NCI-H226 (cell line): ENCODE results near the gene RNASE9.
"Not testable (repeated sequence)": the region's sequence is repeated elsewhere in the genome, so short reads cannot be mapped to it uniquely, and the experiment has no call there.

ENCODE experiments used
- DNase-seq: peaks from one replicate; pipeline ENCODE4 v3.0.0-alpha.2; 2015

Gene RNASE9

GRCh38 chr14:20572382-20572990 lies 11.6 kb upstream of the RNASE9 start:
- not testable (repeated sequence) for DNase-seq

DNA sequence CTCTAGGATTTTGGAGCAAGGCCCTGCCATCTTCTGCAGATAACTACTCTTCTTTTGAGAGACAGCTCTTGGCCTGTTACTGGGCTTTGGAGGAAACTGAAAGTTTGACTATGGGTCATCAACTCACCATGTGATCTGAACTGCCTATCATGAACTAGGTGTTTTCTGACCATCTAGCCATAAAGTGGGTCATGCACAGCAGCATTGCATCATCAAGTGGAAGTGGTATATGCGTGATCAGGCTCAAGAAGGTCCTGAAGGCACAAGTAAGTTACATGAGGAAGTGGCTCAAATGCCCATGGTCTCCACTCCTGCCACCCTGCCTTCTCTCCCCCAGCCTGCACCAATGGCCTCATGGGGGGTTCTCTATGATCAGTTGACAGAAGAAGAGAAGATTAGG lies 9.9 kb upstream of the RNASE9 start:
- DNase-seq = not testable (repeated sequence)

DNA sequence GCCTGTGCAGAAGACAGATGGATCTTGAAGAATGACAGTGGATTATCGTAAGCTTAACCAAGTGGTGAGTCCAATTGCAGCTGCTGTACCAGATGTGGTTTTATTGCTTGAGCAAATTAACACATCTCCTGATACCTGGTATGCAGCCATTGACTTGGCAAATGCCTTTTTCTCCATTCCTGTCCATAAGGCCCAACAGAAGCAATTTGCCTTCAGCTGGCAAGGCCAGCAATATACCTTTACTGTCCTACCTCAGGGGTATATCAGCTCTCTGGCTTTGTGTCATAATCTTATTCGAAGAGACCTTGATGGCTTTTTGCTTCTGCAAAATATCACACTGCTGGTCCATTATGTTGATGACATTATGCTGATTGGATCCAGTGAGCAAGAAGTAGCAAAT lies 9.0 kb upstream of the RNASE9 start:
- DNase-seq = not testable (repeated sequence)

GRCh38 chr14:20569066-20569465 lies 8.2 kb upstream of the RNASE9 start:
- no peak for DNase-seq

GRCh38 chr14:20568393-20568792 lies 7.5 kb upstream of the RNASE9 start:
- DNase-seq = no peak

GRCh38 chr14:20567199-20567598 lies 6.4 kb upstream of the RNASE9 start:
- DNase-seq = not testable (repeated sequence)

DNA sequence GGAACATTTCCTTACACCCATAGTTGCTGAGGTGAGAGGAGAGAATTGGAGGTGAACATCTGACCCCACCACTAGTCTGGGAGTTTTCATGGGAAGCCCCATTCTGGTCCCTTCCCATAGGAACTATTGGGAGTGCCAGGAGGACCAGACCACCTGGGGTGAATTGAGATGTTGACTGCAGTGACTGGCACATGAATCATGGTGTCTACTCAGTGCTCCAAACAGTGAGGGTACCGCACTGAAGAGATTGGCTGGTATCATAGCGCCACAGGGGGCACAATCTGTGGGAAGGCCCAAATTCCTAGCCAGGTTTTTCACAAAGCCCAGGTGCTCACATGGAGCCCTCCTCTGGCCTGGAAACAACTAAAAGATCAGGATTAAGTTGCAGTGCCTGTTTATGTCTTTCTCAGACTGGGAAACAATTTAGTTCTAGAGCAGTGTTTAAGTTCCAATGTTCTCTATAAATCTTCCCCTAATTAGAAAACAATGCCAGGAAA lies 3.7 kb upstream of the RNASE9 start:
- no peak for DNase-seq

DNA sequence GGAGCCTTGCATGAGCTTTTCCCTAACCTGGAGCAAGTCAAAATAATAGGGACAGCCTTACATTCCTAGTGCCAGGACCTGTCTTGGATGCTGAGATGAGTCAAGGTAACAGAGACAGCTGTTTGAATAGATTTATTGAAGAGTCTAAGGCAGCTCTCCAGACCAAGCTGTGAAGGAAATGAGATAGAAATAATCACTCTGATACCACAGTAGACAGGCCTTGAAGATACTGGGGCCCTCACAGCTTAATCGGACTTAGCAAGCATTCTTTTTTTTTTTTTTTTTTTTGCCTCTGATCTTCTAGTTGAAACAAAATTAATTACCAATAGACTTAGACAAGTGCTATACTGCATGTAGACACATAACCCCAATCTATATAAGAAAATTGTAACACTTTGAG lies 3.1 kb upstream of the RNASE9 start:
- DNase-seq = no peak

DNA sequence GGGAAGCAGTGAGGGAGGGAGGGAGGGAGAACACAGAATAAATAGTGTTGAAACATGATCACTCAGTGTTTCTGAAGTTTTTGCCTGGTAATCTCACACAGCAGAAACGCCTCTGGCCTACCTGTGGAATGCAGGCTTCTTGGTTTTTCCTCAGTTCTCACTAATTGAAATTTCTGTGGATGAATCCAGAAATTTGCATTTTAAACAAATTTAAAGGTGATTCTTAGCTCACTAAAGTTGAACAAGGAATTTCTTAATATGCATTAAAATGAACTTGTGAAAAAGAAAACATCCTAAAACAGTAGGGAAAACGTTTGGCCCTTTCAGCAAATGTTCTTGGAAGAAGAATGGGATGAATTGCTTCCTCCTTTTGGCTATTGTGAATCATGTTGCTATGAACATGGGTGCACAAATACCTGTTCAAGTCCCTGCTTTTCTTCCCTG lies 1.4 kb downstream of the RNASE9 start:
- DNase-seq = no peak

- DNase-seq = no peak
Observed at GRCh38 chr14:20557212-20557542, 3.7 kb downstream of the RNASE9 start.

DNA sequence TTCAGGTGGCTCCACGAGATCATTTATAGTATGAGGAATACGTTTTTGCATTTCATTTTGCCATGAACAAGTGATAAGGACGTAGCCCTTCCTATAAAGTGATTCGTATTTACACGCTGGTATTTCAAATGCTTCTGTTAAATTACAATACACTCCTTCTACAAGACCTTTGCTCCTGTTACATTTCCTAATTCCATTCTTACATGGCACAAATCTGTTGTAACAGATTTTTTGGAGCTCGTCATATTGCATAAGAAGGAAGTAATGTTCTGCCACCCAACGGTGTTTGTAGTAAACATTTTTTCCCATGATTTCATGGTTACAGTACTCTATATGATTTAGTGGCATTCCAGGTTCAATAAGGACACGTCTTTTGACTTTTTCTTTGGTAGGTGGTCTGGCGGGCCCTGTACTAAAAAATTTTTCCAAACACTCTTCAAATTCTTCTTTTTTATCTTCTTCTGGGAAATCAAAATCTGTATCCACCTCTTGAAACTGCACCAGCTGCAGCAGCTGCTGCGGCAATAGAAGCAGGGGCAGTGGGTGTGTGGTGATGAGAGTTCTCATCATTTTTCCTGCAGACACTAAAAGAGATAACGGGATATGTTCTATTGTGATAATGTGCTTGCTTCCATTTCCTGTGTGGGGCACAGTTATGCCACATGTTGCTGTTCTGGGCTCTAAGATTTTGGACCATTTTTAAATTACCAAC lies 4.2 kb downstream of the RNASE9 start:
- no peak for DNase-seq

- no peak for DNase-seq
Observed at GRCh38 chr14:20555845-20556244, 5.0 kb downstream of the RNASE9 start.

- no peak for DNase-seq
Observed at GRCh38 chr14:20553024-20553423, 7.8 kb downstream of the RNASE9 start.

DNA sequence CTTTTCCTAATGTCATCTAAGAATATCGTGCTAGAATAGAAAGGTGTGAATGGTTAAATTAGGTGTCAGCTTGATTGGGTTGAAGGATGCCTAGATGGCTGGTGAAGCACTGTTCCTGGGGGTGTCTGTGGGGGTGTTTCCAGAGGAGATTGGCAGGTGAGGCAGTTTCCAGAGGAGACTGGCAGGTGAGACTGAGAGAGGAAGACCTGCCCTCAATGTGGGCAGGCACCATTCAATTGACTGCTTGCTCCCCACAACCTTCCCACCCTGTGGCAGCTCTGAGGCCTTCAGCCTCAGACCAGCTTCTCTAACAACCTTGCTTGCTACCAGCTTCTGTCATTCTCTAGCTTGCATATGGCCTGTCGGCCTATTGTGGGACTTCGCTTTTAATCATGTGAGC lies 9.2 kb downstream of the RNASE9 start:
- DNase-seq = no peak

- no peak for DNase-seq
Observed at GRCh38 chr14:20550926-20551325, 9.9 kb downstream of the RNASE9 start.

DNA sequence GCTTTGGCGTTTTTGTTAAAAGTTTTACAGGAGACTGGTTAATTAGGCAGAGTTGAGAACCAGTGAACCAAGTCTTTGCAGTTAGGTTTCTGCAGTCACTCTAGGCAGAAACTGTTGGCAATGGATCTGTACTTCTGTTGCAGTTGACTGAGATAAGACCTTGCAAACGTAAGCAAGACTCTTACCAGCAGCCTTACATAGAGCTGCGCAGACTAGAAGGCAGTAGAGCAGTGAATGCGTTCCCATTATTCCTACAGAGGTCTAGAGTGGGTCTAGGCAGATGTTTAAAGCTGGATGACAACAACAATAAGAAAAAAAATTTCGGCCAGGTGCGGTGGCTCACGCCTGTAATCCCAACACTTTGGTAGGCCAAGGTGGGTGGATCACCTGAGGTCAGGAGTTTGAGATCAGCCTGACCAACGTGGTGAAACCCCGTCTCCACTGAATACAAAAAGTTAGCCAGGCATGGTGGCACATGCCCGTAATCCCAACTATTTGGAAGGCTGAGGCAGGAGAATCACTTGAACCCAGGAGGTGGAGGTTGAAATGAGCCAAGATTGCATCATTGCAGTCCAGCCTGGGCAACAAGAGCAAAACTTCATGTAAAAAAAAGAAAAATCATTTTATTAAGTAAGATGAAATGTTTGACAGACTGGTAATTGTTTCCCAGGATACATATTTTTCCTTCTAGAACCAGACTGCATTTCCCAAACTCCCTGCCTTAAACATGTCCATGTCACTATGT lies 12.3 kb downstream of the RNASE9 start:
- no peak for DNase-seq

GRCh38 chr14:20546877-20547276 lies 14.0 kb downstream of the RNASE9 start:
- no peak for DNase-seq

DNA sequence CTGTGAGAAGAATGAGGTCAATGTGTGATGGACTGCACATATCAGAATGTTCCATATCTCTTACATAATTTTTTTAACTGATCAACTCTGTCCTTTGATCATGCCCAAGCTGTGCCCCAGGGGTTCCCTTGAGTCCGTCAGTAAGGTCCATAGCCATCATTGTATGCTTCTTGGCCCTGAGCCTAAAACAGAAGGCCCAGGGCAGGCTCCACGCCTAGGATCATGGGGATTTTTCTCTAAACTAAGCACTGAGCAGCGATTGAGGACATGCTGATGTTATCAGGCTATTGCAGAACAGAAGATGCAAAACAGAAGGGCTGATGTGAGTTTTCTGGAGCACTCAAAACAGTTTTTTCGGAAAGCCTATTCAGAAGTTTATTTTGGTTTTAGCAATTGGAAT lies 20.9 kb downstream of the RNASE9 start:
- no peak for DNase-seq

- peak; percentile 9 for DNase-seq
Observed at GRCh38 chr14:20530771-20531571, 29.9 kb downstream of the RNASE9 start.

- no peak for DNase-seq
Observed at GRCh38 chr14:20529806-20530205, 31.0 kb downstream of the RNASE9 start.

DNA sequence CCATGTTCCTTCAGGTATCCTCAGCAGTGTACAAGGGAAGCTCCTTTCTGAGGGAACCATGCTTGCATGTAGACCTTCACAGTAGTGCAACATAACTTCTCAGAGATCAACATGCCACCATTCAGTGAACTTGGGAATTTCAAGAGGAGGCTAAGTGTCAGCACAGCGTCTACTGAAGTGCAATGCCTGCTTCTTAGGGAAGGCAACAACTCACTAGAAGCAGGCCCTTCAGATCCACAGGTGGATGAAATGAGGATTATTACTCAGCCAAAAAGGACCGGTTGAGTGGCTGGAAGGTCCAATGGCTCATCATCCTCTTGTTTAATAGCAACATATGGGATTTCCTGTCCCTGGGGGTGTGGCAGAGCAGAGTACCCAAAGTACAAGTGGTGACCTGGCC lies 36.8 kb downstream of the RNASE9 start:
- DNase-seq = no peak

- no peak for DNase-seq
Observed at GRCh38 chr14:20522332-20522731, 38.5 kb downstream of the RNASE9 start.

GRCh38 chr14:20516921-20517320 lies 43.9 kb downstream of the RNASE9 start:
- no peak for DNase-seq
